Middle frontal gyrus (tissue), 1 donor: ENCODE results near the gene INAFM1.
"Not testable (repeated sequence)": the region's sequence is repeated elsewhere in the genome, so short reads cannot be mapped to it uniquely, and the experiment has no call there.

Experiments
- DNase-seq: peaks from one replicate; pipeline ENCODE4 v3.0.0-alpha.2; 2015; ENCODE audit warnings: low spot score; ENCODE audit errors: extremely low spot score

The INAFM1 gene

DNA sequence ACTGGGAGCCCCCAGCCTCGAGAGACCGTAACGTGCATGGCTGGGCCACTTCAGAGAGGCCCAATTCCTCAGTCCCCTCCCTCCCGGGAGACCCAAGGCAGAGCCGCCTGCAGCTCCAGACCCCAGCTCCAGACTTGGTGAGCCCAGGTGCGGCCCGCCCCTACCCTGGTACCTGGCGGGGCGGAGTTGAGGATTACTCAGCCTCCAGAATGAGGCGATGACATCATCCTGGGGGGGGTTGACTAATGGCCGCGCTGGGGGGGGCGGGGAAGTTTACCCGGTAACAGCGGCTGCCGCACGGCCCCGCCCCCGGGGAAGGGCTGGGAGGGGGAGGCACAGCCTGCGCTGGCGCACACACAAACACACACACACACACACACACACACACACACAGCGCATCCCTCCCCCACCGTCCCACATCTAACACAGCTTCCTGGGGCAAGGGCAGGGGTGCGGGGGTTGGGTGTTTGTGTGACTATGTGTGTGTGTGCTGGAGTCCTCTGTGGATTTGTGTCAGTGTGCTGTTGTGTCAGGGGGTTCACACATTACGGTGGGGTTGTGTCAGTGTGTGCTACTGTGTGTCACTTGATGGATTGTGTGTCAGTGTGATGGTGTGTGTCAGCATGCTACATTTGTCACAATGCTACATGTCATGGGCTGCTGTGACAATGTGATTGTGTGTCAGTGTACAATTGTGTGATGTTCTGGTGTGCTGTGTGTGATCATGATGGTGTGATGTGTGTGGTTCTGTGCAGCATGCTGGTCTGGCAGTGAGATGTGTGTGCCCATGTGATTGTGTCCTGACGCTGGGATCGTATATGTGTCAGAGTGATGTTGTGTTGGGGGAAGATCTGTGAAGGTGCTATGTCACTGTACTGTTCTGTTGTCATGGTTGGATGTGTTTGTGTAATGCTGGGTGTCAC is 33.4 kb upstream of the INAFM1 start:
- DNase-seq: no peak

GRCh38 chr19:47241919-47242577 is 32.6 kb upstream of the INAFM1 start:
- DNase-seq: no peak

DNA sequence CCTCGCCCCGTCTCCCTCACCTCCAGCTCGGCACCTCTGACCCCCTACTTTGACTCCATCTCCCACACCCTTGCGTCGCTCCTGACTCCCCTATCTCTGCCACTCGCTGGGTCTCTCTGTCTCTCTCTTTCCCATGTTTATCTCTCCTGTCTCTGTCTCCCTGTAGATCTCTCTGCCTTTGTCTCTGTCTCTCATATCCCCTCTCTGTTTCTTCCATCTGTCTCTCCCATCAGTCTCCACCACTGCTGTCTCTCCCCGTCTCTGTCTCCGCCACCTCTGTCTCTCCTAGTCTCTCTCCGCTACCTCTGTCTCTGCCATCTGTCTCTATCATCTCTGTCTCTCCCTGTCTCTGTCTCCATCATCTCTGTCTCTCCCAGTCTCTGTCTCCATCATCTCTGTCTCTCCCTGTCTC is 31.3 kb upstream of the INAFM1 start:
- DNase-seq: no peak

GRCh38 chr19:47243776-47244547 is 30.7 kb upstream of the INAFM1 start:
- DNase-seq: peak; percentile 77

DNA sequence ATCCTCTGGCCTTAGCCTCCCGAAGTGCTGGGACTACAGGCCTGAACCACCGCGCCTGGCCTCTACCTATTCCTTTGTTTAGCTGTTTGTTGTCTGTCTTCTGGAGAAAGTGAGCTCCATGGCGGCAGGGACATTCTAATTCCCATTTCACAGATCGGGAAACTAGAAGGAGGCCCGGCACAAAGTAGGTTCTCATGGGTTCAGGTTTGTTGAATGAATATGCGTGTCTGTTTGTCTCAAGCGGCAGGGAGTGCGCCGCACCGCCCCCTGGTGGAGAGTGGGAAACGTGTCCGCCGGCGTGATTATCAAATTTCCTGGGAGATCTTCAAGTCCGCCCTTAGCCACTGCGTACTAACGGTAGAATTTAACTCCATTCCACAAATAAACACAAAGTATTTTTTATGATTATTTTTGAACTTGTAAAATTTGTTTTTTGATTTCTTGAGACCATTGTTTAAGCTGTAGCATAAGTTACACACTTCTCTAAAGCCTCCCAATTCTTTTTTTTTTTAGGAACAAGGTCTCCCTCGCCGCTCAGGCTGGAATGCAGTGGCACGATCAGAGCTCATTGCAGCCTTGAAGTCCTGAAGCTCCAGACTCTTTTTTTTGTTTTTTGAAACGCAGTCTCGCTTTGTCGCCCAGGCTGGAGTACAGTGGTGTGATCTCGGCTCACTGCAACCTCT is 27.2 kb upstream of the INAFM1 start:
- DNase-seq: no peak

DNA sequence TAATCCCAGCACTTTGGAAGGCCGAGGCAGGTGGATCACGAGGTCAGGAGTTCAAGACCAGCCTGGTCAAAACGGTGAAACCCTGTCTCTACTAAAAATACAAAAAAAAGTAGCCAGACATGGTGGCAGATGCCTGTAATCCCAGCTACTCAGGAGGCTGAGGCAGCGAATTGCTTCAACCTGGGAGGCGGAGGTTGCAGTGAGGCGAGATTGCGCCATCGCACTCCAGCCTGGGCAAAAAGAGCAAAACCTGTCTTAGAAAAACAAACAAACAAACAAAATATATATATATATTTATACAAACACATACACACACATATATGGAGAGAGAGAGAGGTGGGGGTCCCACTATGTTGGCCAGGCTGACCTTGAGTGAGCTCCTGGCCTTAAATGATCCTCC is 21.7 kb upstream of the INAFM1 start:
- DNase-seq: not testable (repeated sequence)

DNA sequence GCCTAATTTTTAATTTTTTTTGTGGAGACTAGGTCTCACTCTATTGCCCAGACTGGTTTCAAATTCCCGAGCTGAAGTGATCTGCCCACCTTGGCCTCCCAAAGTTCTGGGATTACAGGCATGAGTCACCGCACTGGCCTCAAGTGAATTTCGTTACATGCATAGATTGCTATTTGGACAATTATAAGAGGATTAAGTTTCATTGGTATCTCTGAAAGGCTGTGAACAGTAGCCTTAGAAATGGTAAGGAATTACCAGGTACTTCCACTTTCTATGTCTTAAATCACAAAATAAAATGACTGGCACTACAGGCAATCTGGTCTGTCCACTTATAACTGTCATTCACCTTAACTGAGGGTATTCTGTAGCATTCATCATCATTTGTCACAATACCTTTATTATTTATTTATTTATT is 21.2 kb upstream of the INAFM1 start:
- DNase-seq: no peak

- no peak for DNase-seq
Observed at GRCh38 chr19:47253970-47254369, 20.7 kb upstream of the INAFM1 start.

DNA sequence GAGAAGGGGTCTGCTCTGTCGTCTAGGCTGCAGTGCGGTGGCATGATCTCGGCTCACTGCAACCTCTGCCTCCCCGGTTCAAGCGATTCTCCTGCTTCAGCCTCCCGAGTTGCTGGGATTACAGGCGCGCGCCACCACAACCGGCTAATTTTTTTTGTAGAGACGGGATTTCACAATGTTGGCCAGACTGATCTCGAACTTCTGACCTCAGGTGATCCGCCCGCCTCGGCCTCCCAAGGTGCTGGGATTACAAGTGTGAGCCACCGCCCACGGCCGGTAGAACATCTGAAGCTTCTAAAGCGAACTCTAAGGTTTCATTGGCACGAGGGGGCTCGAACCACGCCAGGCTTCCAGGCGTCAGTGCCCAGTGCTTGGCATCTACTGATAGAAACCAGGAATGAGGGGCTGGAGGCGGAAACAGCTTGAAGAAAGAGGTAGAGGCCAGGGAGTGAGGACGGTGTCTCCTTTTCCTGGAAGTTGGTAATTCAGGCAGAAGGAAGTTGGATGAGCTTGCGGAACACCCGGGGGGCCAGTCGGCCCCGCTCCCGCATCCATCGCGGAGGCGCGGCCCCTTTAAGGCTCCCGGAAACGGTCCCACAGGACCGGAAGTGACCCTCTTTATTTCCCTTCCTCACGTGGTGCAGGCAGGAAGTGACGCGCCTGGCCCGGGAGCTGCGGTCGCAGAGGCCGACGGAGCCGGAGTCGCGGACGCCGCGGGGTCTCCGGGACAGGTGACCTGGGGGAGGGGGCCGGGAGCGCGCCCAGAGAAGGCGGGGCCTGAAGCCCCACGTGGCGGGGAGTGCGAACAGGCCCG is 18.6 kb upstream of the INAFM1 start, which contains the start of gene CCDC9:
CCDC9 (plus strand) TSS at position 647 of the 814 bp plus-strand sequence. CDS start 1,876 bp downstream, outside the sequence.
- peak; percentile 93 for DNase-seq

GRCh38 chr19:47256693-47257410 is 17.8 kb upstream of the INAFM1 start:
- DNase-seq: peak; percentile 92

DNA sequence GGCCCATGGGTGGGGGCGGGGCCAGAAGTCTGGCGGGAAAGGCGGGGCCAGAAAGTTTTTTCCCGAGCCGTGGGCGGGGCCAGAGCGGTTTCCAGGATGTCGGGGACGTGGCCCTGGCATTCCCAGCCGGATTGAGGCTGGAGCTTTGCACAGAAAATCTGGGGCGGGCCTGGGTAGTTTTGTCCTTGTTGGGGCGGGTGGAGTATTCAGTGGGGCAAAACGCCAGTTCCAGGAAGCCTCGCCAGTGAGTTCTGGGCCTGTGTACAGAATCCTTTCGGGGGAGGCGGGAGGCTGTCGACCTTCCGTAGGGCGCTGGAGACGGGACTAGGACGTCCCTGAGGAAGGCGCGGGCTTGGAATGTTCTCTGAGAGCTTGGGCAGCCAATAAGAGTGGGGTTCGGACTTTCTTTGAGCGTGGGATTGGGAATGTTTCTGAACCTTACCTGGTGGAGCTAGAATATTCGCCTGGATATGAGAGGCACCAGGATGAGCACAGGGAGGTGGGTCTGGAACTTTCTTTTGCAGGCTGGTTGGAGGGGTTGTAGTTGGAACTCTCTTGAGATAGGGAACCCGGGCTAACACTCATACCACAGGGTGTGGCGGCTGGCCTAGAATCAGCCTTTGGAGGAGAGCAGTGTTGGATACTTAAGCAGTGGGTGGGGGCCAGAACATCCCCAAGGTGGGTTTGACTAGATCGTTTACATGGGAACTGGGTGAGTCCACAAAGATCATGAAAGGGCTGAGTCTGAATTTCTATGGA is 17.1 kb upstream of the INAFM1 start:
- DNase-seq: no peak

- no peak for DNase-seq
Observed at GRCh38 chr19:47258434-47258833, 16.3 kb upstream of the INAFM1 start.

DNA sequence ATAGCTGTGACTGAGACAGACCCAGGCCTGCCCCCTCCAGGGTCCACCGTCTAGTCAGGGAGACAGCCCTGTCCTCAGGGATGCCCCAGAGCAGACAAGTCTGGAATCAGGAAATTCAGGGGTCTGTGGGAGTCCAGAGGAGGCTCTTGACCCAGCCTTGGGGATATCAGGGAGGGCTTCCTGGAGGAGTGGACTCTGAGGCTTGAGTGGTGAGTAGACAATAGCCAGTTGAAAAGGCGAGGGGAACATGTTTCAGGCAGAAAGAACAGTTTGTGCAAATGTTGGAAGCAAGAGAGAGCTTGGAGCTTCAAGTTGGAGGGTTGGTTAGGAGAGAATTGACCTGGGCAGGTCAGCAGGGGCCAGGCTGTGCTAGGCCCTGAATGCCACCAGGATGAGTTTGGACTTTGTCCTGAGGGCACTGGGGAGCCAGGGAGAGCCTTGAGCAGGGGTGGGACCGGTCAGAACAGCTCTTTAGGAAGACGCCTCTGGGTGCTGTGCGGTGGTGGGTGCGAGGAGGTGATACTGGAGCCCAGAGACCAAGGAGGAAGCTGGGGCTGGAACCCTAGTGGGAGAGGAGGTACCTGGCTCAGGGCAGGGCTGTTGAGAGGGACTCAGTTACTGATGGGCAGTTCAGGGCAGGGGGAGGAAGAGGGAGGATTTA is 15.7 kb upstream of the INAFM1 start:
- DNase-seq: no peak

GRCh38 chr19:47260476-47260875 is 14.2 kb upstream of the INAFM1 start:
- DNase-seq: no peak

DNA sequence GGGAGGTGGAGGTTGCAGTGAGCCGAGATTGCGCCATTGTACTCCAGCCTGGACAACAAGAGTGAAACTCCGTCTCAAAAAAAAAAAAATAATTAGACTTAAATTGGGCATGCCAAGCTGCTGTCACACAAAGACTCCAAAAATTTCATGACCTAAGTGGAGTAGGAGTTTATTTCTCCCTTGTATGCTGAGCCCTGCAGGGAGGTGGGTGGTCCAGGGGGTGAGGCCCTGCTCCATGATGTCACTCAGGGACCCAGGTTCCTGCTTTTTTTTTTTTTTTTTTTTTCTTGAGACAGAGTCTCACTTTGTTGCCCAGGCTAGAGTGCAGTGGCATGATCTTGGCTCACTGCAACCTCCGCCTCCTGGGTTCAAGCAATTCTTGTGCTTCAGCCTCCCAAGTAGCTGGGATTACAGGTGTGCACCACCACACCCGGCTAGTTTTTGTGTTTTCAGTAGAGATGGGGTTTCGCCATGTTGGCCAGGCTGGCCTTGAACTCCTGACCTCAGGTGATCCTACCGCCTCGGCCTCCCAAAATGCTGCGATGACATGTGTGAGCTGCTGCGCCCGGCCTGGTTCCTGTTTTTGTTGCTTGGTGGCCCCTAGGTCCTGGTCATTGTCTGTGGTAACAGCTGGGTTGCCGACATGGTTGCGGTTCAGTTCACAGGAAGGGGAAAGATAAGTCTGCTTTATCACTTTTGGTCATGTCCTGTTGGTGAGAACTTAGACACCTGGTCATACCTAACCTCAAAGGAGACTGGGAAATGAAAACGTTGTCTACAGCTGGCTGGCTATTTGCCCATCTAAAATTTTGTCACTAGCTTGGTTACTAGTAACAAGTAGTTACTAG is 12.5 kb upstream of the INAFM1 start:
- not testable (repeated sequence) for DNase-seq

DNA sequence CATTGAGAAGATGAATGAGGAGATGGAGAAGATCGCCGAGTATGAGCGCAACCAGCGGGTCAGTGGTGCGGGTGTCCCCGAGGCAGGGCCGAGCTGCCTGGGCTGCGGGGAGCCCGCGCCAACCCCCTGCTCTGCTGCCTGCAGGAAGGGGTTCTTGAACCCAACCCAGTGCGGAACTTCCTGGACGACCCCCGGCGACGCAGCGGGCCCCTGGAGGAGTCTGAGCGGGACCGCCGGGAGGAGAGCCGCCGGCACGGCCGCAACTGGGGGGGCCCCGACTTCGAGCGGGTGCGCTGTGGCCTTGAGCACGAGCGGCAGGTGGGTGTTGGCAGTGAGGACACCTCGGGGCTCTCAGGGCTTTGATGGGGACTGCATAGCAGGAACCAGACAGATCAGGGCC is 10.1 kb upstream of the INAFM1 start:
- no peak for DNase-seq

DNA sequence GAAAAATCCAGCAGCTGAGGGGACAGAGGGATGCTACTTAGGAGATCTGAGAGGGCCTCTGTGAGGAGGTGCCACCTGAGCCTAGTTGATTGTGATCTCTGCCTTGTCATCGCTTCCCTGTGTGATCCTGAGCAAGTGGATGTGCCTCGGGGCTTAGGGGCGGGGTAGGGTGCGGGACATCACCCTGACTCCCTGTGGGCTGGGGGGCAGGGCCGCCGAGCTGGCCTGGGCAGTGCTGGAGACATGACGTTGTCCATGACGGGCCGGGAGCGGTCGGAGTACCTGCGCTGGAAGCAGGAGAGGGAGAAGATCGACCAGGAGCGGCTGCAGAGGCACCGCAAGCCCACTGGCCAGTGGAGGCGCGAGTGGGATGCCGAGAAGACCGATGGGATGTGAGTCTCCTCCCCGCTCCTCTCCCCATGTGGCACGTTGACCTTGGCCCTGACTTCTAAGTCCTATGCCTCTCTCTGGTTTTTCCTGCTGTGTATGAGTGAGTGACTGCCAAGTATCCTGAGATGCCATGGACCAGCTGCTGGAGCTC is 8.2 kb upstream of the INAFM1 start:
- no peak for DNase-seq
